ENCODE measurements around the gene GREM2.

The GREM2 gene

DNA sequence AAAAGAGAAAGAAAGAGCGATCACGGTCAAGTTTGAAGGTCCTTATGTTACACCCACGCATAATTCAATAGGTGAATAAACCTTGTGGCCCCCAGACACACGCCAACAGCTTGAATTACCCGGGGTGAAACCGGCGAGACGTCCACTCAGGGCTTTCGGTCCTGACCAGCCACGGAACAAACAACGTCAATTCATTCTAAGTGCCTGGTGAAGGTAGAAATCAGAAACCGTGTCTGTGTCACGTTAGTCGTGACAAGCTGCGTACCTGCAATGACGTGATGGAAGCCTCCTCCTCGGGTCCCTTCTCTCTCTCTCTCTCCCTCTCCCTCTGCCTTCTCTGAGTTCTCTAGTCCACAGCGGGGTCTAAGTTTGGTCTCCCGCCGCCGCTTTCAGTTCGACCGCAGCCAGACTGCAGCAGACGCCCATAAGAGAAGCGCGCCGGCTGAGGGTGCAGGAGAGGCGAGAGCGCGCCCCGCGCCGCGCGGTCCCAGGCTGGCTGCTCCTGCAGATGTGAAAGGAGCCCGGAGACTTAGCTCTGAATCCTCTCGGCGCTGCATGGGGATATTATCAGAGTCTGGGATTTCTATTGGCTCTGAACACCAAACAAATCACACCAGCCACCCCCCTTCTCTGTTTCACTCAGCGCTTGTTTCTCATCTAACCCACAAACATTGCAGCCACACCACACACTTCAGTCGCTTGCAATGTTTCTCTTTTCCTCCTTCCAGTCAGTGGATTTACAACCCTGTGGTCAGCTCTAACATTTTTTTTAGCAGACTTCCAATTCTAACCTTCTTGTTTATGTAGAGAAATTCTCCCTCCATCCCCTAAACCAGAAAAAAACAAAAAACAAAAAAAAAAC, at the start of gene GREM2:
Gene GREM2, minus strand, starts transcription at position 537 of the 862 bp plus-strand sequence. CDS start 118,680 bp downstream, outside the sequence.
- no peak for DNase-seq

DNA sequence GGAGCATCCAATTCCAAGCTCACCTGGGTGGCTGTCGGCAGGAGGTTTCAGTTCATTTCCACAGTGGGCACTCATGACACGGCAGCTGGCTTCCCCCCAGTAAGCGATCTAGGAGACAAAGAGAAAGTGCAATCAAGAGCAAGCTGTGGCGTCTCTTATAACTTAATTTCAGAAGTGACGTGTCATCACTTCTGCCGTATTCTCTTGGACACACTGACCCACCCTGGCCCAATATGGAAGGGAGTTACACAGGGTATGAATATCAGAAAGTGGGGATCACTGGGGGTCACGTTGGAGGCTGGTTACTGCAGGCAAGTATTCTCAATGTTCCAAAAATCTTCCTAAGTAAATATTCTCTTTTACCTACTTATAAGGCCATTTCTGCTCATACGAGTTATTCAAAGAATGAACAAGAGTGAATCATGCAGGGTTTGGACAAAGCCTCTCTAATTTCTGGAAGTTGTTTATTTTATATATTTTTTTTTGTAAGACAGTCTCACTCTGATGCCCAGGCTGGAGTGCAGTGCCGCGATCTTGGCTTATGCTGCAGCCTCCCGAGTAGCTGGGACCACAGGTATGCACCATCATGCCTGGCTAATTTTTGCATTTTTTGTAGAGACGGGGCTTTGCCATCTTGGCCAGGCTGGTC, 46.5 kb upstream of the GREM2 start:
- DNase-seq, result no peak

- DNase-seq, result no peak
These were observed 44.6 kb upstream of the GREM2 start for GRCh38 chr1:240656531-240656930.

DNA sequence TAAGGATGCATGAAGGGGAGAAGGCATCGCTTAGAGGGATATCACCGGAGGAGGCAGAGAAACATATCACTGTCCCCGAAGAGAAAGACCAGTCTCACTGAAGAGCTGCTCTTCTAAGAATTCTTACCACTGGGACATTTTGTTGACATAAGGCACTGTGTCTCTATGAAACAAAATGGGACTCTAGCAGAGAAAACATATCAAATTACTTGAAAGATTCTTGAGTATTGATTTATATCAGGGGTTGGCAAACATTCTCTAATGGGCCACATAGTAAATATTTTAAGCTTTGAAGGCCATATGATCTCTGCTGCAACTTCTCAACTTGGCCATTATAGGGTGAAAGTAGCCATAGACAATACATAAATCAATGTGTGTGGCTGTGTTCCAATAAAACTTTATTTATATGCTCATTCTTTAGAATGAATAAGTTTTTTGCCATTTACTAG, 41.0 kb upstream of the GREM2 start:
- DNase-seq, result no peak

DNA sequence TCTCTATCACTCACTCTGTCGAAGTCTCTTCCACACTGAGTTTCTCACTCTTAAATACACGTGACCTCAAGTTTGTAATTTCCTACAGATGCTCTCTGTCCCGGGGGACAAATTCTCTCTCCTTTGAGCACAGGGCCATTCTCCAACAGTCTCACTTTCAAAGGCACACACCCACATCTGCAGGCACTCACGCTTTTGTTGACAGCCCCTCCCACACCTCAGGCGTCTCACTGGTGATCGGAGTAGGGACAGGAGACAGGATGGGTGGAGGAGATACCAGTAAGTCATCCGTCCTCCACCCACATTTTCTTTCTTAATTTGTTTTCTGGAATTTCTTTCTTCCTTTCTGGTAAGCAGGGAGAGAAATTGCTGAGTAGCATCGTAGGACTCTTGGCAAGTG, 40.6 kb upstream of the GREM2 start:
- no peak for DNase-seq

GRCh38 chr1:240650877-240651276, 38.9 kb upstream of the GREM2 start:
- DNase-seq, result no peak

DNA sequence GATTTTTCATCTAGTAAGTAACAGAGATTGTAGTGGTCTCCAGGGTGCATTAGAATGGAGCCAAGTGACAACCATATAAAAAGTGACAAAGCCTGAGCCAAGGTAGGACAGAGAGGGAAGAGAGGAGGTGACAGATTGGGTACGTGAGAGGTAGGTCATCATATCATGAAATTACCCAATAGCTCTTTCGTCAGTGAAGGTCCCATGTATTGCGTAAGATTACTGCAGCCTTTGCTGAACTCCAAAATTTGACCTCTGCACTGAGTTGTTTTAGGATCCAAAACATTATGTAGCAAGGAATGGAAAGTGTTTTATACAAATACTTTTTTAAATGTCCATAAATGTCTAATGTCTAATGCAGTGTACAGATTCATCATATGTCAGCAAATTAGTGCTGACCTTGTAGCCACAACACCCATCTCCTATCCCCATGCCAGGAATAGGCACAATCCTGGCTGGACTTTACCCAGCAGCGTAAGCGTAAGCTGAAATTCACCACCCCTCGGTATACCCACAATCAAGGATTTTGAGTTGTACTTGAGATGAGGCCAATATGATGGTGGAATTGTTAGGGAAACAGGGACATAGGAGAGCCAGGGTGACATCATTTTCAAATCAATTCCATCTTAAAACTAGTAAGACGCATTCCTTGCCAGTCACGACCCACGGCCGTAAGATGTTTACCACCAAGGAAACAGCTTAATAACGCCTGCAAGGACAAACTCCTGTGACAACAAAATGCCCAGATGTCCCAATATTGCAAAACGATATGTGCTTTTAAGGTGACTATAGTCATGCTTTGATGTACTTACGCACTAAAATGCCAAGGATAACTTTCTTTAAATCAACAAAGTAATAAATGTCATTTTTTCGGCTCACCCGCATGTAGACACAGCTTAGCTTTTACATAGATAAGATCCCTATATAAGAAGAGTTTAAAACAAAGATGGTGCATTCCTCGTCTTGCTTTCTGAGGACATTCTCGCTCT, 38.1 kb upstream of the GREM2 start:
- no peak for DNase-seq

DNA sequence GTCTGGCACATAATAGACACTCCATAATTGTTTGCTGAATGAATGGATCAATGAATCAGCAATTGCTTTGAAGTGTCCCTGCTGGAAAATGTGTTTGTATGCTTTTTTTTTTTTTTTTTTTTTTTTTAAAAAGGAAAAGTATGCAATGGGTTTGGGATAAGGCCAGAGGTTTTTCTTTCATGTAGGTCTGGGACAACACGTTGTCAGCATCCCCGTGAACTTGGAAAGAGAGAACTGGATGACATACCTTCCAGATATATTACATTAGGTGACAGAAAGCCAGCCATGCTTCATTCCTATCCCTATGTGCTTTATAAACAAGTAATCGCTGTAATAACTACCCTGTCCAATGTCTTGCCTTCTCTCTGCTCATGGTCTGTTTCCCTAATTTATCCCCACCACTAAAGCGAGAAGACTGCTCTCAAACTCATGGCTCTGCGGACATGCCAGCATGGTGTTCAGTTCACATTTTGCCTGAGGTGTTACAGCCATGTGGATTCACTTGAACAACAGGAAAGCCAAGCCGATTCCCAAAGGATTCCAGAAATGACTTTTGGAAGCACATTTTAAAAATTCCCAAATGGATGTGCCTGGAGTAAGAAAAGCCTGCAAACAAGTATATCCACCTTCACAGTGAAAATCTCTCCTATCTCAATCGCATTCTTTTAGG, 34.8 kb upstream of the GREM2 start:
- no peak for DNase-seq

DNA sequence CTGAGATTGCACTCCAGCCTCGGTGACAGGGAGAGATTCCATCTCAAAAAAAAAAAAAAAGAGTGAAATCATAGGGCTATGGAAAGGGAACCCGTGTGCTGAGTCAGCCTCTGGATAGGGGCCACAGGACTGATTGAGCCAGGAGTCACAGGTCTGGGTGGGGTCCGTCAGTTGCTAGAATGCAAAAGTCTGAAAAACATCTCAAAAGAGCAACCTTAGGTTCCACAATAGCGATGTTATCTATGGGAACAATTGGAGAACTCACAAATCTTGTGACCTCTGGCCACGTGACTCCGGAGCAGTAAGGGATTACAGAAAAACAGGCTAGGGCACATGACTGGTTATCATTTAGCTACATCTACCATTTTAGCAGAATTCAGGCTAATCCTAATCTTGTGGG, 32.8 kb upstream of the GREM2 start:
- DNase-seq, result no peak

GRCh38 chr1:240635466-240636256, 23.7 kb upstream of the GREM2 start:
- DNase-seq, result no peak

DNA sequence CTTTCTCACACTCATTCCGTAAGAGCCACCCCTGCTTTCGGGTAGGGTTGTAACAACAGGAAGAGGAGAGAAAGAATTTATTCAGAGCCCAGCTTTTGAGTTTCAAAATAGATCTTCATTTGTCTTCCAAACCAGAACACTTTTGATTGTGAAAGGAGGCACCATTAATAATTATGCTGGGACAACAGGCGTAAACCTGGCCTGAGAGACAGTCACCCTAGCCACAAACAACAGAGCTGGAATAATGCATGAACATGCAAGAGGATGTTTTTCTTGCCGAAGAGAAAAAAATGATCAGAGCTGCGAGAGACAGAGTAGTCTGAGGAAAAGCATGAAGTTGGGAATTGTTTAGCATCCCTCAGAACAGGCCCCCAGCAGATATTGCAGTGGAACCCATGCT, 18.5 kb upstream of the GREM2 start:
- DNase-seq, result no peak

DNA sequence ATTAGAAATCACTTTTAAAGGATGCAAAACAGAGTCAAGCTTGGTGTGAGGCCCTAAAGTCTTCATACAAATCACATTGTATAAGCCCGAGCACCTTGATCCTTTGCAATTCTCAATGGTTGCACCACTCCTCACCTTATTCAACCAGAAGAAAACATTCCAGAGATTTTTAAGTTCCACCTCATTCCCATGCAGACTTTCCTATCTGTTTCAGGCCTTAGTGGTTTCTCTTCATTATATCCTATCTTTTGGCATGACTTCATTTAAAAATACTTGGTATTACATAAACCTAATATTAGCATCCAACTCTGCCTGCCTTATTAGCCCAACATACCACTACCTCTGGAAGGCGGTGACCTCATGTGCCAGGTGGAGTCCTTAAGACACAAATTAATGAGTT, 9.3 kb upstream of the GREM2 start:
- no peak for DNase-seq

DNA sequence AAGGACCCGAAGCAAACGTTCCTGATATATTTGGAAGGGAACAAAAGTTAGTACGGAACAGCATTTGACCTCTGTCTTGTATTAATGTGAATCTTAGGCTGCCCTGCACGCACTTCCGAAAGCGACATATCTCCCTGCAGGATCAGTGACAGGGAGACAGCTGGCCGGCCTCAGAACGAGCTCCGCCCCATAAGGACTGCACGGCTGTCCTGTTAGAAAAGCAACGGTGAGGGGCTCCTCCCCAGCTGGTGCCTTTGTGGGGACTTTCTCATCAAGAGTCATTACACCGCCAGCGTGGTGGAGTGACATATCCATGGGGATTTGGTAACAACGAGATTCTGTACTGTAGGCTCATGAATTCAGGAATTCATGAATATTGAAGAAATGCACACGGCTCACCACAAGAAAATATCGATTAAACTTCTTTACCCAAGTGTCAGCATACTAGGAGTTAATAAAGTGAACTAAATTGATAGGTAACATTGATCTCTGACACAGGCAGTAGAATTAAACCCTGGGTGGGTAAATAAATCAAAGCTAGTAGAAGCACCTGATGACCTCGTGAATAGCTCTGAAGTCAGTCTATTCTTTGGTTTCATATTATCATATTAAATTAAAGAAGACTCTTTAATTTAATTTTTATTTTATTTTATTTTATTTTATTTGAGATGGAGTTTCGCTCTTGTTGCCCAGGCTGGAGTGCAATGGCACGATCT, 8.1 kb upstream of the GREM2 start:
- DNase-seq, result no peak

- no peak for DNase-seq
These were observed 7.4 kb upstream of the GREM2 start for GRCh38 chr1:240619357-240619756.

DNA sequence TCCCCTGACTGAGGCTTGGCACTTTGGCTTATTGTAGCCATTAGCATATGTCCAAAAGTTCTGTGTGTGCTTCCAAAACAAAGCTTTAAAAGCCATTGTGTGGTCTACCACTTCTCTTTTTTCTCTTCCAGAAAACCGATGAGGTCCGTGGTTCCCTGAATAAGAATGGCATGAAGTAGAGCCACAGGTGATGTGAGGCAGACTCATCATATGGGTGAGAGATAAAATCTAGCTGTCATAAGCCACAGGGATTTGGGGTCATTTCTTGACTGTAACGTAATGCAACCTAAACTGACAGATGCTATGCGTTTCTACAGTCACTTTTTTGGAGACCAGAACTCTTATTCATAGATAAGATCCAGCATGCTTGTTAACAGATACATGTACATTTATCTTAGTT, 7.0 kb upstream of the GREM2 start:
- DNase-seq, result no peak

- DNase-seq, result no peak
These were observed 4.1 kb upstream of the GREM2 start for GRCh38 chr1:240616018-240616417.

- no peak for DNase-seq
These were observed 1.6 kb upstream of the GREM2 start for GRCh38 chr1:240613356-240614142.

DNA sequence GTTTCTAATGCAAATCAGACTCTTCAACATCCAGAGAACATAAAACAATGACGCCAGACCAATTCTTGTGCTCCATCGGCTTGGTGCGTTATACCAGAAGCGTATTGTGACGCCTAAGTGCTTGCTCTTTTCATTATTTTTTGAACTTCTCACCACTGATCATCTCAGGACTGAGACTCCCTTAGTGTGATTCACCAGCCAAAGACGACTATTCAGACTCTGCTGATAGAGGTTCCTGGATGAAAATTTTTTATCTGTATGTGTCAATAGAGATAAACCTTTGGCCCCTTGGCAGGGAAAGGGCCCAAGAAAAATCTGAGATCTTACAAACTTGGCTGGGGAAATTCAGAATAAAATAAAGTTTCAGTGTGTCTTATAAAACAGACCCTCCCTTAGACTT, 856 bp upstream of the GREM2 start:
- no peak for DNase-seq

GRCh38 chr1:240611228-240611618, 732 bp downstream of the GREM2 start:
- no peak for DNase-seq

- DNase-seq, result no peak
These were observed 1.3 kb downstream of the GREM2 start for GRCh38 chr1:240610636-240611035.
